HEK293 (cell line): ENCODE data around the gene ZNF619.
"Not testable (repeated sequence)": the region's sequence is repeated elsewhere in the genome, so short reads cannot be mapped to it uniquely, and the experiment has no call there.

Source experiments
- ZBTB1 ChIP-seq: fragments of 450-650 bp; formaldehyde crosslinking; IDR thresholded peaks from 2 replicates; pipeline ENCODE4 v1.5.1; 2016; ENCODE audit warnings: missing biosample characterization, missing genetic modification characterization
- ZNF184 ChIP-seq: fragments of 450-650 bp; IDR thresholded peaks from 2 replicates; pipeline ENCODE4 v1.5.1; 2018; ENCODE audit warnings: missing biosample characterization, mild to moderate bottlenecking, missing genetic modification characterization
- ZNF24 ChIP-seq: fragments of 450-650 bp; formaldehyde crosslinking; IDR thresholded peaks from 2 replicates; pipeline ENCODE4 v1.5.1; 2016; ENCODE audit warnings: missing biosample characterization, missing genetic modification characterization
- ZNF311 ChIP-seq: fragments of 450-650 bp; formaldehyde crosslinking; IDR thresholded peaks from 2 replicates; pipeline ENCODE4 v1.5.1; 2017; ENCODE audit warnings: missing biosample characterization, missing genetic modification characterization, borderline replicate concordance
- ZNF426 ChIP-seq: fragments of 450-650 bp; formaldehyde crosslinking; IDR thresholded peaks from 2 replicates; pipeline ENCODE4 v1.5.1; 2017; ENCODE audit warnings: missing biosample characterization, missing genetic modification characterization, mild to moderate bottlenecking, inconsistent platforms, moderate library complexity
- ZNF530 ChIP-seq: fragments of 450-650 bp; formaldehyde crosslinking; IDR thresholded peaks from 2 replicates; pipeline ENCODE4 v1.5.1; 2016; ENCODE audit warnings: low read depth, missing biosample characterization, missing genetic modification characterization
- ZNF571 ChIP-seq: fragments of 450-650 bp; formaldehyde crosslinking; IDR thresholded peaks from 2 replicates; pipeline ENCODE4 v1.5.0; 2017; ENCODE audit warnings: missing biosample characterization, missing genetic modification characterization
- ZNF660 ChIP-seq: fragments of 450-650 bp; IDR thresholded peaks from 2 replicates; pipeline ENCODE4 v1.5.1; 2018; ENCODE audit warnings: missing biosample characterization, mild to moderate bottlenecking, missing genetic modification characterization
- ZNF776 ChIP-seq: fragments of 450-650 bp; formaldehyde crosslinking; IDR thresholded peaks from 2 replicates; pipeline ENCODE4 v1.5.0; 2017; ENCODE audit warnings: missing biosample characterization, missing genetic modification characterization, borderline replicate concordance
- TF ChIP-seq, protein P1 (sequence below): fragments of 450-650 bp; formaldehyde crosslinking; IDR thresholded peaks from 2 replicates; pipeline ENCODE4 v1.5.1; 2016; ENCODE audit warnings: missing biosample characterization, missing genetic modification characterization
- TF ChIP-seq, protein P2 (sequence below): fragments of 450-650 bp; formaldehyde crosslinking; IDR thresholded peaks from 2 replicates; pipeline ENCODE4 v1.5.1; 2016; ENCODE audit warnings: missing biosample characterization, missing genetic modification characterization

DNA sequence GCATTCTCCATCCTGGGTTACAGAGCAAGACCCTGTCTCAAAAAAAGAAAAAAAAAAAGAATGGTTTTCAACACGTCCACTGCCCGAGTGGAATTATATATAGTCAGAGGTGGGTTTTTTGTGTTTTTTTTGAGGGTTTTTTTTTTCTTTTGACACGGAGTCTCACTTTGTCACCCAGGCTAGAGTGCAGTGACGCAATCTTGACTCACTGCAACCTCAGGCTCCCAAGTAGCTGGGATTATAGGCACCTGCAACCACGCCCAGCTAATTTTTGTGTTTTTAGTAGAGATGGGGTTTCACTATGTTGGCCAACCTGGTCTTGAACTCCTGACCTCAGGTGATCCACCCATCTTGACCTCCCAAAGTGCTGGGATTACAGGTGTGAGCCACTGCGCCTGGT is 16.4 kb upstream of the ZNF619 start:
- TF ChIP-seq, protein P1, sequence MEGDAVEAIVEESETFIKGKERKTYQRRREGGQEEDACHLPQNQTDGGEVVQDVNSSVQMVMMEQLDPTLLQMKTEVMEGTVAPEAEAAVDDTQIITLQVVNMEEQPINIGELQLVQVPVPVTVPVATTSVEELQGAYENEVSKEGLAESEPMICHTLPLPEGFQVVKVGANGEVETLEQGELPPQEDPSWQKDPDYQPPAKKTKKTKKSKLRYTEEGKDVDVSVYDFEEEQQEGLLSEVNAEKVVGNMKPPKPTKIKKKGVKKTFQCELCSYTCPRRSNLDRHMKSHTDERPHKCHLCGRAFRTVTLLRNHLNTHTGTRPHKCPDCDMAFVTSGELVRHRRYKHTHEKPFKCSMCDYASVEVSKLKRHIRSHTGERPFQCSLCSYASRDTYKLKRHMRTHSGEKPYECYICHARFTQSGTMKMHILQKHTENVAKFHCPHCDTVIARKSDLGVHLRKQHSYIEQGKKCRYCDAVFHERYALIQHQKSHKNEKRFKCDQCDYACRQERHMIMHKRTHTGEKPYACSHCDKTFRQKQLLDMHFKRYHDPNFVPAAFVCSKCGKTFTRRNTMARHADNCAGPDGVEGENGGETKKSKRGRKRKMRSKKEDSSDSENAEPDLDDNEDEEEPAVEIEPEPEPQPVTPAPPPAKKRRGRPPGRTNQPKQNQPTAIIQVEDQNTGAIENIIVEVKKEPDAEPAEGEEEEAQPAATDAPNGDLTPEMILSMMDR (tag by site-specific recombination): not testable (repeated sequence)
- TF ChIP-seq, protein P2, sequence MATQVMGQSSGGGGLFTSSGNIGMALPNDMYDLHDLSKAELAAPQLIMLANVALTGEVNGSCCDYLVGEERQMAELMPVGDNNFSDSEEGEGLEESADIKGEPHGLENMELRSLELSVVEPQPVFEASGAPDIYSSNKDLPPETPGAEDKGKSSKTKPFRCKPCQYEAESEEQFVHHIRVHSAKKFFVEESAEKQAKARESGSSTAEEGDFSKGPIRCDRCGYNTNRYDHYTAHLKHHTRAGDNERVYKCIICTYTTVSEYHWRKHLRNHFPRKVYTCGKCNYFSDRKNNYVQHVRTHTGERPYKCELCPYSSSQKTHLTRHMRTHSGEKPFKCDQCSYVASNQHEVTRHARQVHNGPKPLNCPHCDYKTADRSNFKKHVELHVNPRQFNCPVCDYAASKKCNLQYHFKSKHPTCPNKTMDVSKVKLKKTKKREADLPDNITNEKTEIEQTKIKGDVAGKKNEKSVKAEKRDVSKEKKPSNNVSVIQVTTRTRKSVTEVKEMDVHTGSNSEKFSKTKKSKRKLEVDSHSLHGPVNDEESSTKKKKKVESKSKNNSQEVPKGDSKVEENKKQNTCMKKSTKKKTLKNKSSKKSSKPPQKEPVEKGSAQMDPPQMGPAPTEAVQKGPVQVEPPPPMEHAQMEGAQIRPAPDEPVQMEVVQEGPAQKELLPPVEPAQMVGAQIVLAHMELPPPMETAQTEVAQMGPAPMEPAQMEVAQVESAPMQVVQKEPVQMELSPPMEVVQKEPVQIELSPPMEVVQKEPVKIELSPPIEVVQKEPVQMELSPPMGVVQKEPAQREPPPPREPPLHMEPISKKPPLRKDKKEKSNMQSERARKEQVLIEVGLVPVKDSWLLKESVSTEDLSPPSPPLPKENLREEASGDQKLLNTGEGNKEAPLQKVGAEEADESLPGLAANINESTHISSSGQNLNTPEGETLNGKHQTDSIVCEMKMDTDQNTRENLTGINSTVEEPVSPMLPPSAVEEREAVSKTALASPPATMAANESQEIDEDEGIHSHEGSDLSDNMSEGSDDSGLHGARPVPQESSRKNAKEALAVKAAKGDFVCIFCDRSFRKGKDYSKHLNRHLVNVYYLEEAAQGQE (tag by site-specific recombination): not testable (repeated sequence)
- TF ChIP-seq ZNF184; ZNF311 (tag by site-specific recombination); ZBTB1; ZNF24 (tag by site-specific recombination); ZNF571; ZNF426 (tag by site-specific recombination); ZNF776 (tag by site-specific recombination); ZNF530 (tag by site-specific recombination); ZNF660 (tag by site-specific recombination): not testable (repeated sequence)
